HG03095 (cell line): Measurements from ENCODE around the gene ACSL1.
"Not testable (repeated sequence)": the region's sequence is repeated elsewhere in the genome, so short reads cannot be mapped to it uniquely, and the experiment has no call there.

Source experiments
- ATAC-seq: cut with Tn5 transposase; IDR thresholded peaks from one replicate; pipeline ENCODE4 v1.9.1; 2021; ENCODE audit warnings: moderate library complexity; ENCODE audit not compliant: unreplicated experiment

Gene ACSL1

DNA sequence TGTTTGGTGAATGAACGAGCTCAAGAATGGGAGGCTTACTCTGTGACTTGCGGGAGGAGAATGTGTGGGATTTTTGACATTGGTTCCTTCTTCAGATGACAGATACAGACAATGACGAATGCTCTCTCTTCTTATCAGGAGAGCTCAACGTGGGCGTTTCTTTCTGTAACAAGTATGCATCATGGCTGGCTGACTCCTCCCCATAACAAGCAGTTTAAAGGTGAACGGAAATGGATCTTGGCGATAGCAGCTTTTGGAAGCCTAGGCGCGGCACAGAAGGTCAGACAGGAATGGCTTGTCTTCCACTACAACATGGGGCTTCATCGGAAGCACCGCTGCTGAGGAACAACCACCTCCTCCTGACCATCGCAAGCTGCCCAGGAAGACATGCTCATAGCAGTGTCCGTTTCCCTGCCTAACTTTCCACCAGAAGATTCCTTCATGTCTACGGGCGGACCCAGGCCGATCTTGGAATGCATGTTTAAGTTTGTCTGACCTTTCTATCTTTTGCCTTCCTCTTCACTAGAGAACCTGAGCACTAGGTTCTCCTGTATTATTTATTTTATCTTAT lies 18.3 kb upstream of the ACSL1 start:
- ATAC-seq, result no peak

DNA sequence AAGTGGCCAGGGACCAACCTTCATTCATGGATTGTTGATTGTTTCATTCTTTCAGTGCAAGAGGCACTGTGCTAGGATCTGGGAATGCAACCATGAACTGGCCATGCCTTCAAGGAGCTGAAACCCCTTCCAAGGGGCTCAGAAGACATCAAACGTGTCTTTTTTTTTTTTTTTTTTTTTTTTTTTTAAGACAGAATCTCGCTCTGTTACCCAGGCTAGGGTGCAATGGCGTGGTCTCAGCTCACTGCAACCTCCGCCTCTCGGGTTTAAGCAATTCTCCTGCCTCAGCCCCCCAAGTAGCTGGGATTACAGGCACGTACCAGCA lies 13.3 kb upstream of the ACSL1 start:
- ATAC-seq, result not testable (repeated sequence)

DNA sequence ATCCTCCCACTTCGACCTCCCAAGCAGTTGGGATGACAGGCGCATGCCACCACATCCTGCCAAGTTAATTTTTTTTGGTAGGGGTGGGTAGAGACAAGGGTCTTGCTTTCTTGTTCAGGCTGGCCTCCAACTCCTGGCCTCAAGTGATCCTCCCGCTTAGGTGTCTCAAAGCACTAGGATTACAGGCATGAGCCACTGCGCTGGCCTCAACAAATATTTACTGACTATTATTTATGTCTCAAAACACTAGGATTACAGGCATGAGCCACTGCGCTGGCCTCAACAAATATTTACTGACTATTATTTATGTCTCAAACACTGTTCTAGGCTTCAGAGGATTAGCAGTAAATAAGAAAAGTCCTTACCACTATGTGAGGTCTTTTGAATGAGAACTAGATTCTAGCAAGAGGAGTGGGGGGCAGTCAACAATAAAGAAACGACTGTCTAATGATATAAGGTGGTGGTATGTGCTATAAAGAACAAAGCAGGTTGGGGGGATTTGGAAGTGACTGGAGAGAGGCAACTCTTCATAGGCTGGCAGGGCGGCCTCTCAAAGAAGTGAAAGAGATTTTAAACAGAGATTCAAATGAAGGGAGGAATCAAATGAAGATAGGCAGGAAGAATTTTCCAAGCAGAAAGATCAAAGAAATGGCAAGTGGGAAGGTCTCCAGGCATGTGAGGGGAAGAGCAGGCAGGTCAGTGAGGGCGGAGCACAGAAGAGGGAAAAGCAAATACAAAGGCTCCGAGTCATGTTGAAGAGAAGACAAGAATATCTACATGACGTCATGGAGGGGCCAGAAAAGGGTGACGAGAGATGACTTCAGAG lies 12.7 kb upstream of the ACSL1 start:
- ATAC-seq, result no peak

DNA sequence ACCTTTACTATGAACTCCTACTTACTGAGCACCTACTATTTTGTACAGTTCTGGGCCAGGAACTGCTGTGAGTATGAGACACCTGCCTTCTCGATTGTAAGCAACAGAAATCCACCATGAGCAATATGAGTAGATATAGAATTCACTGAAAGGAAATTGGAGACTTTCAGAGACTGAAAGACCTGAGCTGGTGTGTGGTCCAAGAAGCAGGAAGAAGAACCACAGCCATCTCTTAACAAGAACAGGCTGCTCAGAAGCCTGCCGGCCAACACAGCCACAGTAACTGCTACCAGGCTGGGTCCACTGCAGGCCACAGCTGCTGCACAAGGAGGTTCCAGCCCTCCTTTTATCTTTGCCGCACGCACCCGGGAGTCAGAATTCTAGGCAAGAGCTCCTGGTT lies 10.8 kb upstream of the ACSL1 start:
- no peak for ATAC-seq

DNA sequence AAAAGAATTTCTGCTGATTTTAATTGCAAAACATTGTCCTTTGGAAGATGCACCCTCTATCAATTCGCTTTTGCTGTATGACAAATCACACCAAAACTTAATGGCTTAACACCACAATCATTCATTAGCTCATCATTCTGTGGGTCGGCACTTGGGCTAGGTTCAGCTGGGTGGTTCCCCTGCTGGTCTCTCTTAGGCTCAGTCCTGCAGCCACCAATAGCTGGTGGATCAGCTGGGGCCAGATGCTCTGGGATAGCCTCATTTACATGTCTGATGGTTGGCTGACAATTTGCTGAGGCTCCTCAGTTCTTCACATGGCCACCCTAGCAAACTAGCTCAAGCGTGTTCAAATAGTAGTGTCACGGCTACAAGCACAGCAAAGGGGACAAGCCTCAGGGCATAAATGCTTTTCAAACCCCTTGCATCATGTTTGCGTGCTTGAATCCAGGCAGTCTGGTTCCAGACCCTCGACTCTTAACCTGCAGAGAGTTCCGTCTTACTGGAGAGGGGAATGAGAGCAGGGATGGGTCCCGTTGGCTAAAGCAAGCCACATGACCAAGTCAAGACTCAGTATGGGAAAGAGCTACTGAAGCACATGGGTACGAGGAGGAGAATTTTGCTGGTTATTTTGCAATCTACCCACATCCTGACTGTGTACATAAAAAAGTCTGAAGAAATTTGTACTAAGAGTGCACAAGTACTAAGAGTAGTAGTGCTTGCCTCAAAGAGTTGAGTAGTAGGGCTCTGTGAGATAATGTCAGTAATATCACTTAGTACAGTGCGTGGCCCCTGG lies 7.5 kb upstream of the ACSL1 start:
- ATAC-seq, result no peak

DNA sequence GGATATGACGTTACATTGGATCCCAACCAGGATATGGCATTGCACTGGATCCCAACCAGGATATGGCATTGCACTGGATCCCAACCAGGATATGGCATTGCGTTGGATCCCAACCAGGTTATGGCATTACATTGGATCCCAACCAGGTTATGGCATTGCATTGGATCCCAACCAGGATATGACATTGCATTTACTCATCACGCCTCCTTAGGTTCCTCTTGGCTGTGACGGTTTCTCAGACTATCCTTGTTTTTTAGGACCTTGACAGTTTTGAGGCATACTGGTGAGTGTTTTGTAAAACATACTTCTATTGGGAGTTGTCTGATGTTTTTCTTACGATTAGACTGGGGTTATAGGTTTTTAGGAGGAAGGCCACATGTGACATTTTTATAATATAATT lies 5.4 kb upstream of the ACSL1 start:
- ATAC-seq, result no peak

DNA sequence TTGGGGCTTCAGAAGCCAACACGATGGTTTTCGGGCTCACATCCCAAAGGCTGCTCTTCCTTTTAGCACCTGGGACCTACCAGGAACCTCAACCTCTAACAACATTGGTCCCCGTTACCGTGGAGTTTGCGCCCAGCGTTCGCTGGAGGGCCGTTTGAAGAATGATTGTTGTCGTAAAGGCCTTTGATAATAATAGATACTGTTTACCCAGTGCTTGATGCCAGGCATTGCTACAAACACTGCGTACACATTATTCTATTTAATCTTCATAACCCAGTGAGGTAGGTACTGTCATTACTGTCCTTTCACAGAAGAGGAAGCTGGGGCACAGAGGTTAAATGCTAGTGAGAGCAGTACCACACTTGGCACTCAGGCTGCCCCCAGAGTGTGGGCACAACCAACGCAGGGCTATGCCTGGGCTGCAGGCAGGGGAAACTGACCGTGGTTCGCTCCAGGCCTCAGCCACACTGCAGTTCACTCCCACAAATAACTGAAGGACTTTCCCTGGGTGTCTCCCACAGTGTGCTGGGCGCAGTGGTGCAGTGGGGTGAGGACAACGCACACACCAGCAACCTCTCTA lies 1.0 kb upstream of the ACSL1 start:
- ATAC-seq, result peak; percentile 1

DNA sequence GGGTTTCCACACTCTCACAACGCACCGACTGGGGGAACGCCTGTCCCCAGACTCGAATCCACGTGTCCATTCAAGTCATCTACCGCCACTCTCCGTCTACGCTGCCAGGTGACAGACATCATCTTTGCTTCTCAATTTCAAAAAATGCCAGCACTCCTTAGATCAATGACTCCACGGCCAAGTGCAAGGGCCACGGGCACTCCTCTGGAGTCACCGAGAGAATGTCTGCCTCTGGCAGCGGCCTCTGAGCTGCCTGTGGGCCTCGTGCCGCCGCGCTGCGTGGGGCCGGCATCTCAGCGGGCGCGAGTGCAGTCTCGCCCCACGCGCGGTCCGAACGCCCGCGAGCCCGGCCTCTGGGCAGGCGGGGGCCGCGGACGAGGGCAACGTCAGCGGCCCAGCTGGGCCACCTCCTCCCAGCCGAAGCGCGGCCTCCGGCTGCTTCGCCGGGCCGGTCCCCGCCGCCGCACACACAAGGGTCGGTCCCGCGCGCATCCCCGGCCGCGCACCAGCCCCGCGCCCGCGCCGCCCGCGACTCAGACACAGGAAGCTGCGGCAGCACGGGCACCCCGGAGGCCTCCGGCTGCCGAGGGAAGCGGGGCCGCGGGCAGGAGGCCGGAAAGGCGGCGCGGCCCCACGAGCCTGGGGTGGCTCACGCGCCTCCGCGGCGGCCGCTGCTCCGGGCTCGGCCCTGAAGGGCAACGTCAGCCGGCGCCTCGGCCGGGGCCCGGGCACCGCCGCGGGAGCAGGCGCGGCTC lies 450 bp downstream of the ACSL1 start:
- ATAC-seq, result peak; percentile 23

DNA sequence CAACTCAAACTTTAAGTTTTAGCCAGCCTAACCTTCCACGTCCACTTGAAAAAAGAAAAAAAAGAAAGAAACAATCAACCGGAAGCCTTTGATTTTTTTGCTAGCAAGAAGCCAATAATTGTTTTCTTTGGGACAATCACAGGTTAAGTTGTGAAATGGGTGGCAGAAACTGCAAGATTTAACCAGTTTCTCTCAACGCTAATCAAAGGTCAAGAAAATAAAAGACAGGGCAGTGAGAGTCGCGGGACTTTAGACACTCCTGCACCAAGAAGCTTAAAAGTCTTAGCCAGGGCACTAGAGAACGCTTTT lies 1.0 kb downstream of the ACSL1 start:
- ATAC-seq, result no peak

DNA sequence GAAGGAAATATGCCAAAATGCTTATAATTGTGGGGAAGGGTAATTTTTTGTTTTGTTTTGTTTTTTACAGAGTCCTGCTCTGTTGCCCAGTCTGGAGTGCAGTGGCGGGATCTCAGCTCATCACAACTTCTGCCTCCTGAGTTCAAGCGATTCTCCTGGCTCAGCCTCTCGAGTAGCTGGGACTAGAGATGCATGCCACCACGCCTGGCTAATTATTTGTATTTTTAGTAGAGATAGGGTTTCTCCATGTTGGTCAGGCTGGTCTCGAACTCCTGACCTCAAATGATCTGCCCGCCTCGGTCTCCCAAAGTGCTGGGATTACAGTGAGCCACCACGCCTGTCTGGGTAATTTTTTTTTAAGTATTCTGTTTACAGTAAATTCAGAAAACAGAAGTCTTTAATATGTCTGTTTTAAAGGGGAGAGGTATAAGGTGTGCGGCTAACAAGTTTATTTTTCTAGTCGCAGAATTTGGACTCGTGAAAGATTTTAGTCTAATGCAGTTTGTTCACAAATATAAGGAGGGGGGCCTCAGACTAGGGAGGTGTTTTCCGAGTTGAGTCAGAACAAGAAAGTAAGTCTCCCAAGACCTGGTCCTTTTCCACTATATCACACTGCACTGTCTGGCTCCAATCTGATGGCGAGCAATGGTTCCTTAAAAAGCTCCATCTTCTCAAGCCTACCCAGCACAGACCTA lies 1.5 kb downstream of the ACSL1 start:
- ATAC-seq, result peak; percentile 25

DNA sequence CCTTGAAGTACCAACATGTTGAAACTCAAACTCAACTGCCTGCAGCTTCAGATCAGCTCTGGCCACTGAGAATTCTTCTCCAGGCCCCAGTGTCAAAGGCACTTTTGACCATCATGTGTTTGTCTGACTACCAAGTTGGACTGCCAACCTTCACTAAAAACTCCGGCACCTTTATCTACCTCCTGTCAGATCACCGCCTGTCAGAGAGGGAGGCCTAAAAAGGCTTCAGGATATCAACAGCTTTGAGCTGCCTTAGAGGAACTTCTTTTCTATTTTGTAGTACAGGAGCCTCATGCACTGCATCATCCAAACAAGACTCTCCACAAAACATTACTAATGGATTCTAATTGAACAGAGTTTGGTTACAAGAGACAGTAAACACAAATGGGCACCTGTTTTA lies 2.8 kb downstream of the ACSL1 start:
- ATAC-seq, result no peak

DNA sequence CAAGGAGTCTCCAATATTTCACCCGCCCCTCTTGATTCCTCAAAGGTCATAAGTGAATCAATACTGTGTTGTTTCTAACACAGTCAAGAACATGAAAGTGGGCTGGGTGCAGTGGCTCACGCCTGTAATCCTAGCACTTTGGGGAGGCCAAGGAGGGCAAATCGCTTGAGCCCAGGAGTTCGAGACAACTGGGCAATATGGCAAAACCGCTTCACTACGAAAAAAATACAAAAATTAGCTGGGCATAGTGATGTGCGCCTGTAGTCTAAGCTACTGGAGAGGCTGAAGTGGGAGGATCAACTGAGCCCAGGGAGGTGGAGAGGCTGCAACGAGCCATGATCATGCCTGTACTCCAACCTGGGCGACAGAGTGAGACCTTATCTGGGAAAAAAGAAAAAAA lies 3.4 kb downstream of the ACSL1 start:
- no peak for ATAC-seq

DNA sequence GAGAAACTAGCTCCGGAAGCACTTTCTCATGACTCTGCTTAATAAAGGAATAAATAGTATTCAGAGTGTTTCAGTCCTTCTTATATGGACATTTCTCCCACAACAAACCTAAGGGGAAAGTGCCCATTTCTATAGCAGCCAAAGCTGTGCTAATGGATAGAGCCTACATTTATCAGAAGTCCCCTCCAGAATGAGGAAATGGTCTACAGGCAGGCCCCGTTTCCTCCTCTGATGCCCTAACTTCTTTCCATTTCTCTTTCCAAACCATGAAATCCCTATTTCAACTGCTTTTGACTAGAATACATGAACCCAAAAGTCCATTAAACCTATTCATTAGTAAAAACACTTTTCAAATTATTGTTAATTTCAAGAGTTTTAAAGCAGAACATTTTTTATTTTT lies 4.5 kb downstream of the ACSL1 start:
- no peak for ATAC-seq

DNA sequence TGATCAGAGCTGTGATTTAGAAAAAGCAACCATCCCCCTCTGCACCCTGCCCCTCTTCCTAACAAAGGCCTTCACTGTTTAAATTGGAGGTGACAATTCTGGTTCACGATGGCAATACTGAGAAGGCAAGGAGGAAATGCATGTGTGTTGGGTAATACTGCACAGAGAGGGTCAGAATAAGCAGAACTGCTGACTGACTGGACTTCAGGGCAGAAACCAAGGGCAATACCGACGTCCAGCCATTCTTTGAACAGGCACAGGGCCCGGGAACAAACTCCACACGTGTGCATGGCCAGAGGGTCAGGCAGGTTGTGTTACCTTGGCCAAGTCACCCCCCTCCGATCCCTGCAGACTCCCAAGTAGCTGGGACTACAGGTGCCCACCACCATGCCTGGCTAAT lies 6.0 kb downstream of the ACSL1 start:
- no peak for ATAC-seq

DNA sequence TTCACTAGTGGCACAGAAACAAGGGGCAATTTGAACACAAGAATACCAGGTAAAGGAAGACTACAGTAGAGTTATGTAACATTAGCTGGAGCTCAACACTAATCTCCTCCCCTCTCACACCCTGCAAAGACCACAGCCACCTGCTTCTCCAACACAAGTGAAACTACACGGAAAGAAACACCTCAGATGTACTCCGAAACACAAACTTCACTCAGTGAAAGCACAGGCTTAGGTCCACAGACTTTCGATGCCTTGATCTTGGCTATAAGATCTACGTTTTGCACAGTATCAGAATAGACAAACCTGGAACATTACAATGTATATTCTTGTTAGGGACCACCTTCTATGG lies 7.6 kb downstream of the ACSL1 start:
- ATAC-seq, result peak; percentile 43

DNA sequence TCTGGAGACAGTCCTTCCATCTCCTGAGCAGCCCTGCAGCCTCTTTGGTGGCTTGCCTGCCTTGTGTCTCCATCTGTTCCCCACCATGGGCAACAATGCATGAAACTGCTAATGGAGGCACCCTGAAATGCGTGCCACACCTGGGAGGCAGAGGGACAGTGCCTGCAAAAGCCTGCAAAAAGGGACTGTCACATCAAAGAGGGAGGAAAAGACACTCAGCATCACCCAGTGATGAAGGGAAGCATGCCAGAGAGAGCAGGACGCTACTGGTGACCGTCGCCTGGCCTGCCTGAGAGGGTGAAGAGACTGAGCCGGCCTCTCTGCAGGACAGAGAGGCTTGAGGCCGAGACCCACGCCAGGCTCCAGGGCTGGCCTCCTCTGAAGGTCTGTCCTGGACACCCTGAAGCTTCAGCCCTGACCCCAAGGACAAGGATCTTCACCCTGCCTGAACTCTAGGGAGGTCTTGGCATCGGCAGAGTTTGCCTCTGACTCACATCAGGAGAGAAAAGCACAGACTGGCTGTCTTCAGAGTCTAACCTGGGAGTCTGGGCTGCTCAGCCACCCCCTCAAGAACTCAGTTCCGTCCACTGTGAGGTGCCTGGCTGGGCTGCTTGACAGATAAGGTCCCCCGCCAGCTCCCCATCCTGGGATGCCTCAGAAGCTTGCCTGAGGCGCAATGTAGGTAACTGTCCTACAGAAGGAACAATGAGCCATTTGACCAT lies 8.1 kb downstream of the ACSL1 start:
- peak; percentile 15 for ATAC-seq

DNA sequence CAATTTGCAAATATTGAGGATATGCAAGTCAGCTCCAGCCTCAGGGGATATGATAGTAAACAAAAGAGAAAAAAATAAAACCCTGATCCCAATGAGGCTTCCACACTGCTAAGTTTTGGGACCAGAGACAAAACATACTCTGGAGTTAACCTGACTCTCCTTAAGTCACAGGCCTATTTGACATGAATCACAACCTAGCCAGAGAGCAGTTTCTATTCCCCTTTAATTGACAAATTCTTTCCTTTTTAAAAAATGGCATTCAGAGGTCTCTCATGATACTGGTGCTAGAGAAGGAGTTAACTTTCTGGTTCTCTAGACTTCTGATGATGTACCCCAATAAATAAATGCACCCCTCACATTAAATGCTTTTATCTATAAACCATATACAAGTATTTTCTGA lies 8.8 kb downstream of the ACSL1 start:
- ATAC-seq, result no peak

DNA sequence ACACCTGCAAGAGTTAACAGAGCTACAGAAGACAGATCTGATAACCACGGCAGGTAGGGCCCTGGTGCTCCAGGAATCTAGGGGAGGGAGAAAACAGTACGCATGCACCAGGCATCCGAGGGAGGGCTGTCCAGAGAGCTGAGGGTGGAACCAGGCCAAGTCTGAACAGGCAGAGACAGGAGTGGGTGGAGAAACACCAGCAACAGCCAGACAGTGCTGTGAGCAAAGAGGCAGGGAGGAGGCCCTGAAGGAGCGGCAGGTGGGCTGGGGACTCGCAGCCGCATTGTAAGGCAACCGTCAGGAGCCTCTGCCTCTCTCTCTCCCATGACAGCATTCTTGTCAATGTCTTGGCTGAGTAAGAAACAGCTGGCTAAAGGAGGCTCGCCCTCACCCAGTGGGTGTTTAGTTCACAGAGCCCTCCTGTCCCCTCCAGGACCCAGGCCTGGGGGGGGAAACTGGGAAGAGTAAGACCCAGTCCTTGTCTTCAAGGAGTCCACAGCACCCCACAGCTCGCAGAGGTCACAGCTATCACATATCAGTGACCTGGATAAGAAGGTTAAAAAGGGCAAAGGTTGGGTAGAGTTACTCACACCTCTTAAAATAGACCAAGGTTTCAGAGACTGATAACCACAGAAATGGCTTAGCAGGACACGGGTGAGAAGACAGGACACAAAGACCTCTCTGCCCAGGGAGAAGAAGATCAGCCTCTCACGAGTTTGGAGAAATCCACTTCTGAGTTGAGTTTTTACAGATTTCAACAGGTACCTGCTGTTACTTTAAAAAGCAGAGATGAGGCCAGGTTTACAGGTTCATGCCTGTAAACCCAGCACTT lies 10.5 kb downstream of the ACSL1 start:
- peak; percentile 59 for ATAC-seq

DNA sequence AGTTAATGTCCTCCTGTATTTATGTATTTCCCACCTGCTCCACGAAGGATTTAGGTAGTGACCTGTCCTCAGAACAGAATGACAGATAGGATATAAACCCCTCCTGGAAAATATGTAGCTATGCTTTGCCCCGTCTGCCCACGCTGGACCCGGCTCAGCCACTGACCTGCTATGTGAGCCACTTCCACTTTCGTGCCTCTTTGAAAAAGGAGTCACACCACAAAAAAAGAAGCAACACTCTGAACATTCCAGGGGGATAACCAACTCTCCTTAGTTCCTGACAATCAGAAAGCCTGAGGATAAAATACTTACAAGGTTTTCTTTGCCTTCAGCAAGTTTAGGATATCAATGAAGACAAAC lies 11.1 kb downstream of the ACSL1 start:
- no peak for ATAC-seq
